Tibial nerve (tissue), 4 donors: ENCODE data around the gene PDCD6IP.

Experiments used
- CTCF ChIP-seq, 5 experiments: fragments of 200-600 bp in 3 of 5; fragments of 450-650 bp in 2 of 5; sonication (generic) in 3 of 5; IDR thresholded peaks; one replicate each; pipeline ENCODE4 v1.5.1; 2016 to 2019; ENCODE audit warnings: antibody characterized with exemption in 5 of 5, mild to moderate bottlenecking in 3 of 5, moderate library complexity in 2 of 5
- EP300 ChIP-seq, 2 donors: sonication (generic); formaldehyde crosslinking; IDR thresholded peaks; one replicate each; pipeline ENCODE4 v1.6.1; 2017; ENCODE audit warnings: antibody characterized with exemption in 2 of 2, mild to moderate bottlenecking in 1 of 2

DNA sequence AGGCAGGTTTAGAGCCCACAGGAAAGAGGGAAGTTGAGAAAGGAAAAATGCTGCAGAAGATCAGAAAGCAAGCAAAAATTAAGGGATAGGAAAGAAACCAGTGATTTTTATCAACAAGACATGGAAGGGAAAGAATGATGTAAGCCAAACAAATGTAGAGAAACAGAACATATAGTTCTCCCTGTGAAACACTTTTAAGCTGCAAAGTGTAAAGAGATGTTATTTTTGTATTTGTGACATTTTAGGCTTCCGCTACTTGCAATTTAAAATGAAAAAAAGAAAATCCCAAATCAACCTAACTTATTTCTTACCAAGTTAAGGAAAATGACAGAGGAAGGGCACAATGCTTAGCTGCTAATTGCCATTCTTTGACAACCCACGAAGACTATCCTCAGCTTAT lies 111.6 kb downstream of the PDCD6IP start:
- TF ChIP-seq CTCF (IDR thresholded peaks at IDR 0.05) (no peak), EP300 (IDR thresholded peaks at IDR 0.05) (no peak)
